Right kidney (tissue), 9 donors: ENCODE results near the gene COL24A1.

ENCODE experiments used
- DNase-seq: peaks from one replicate; pipeline ENCODE4 v3.0.0-alpha.2; 2016
- long read RNA-seq, 8 donors: transcript quantifications; one replicate each; lab custom pipeline, GENCODE V29; 2026

The COL24A1 gene
- long read RNA-seq, donor 1 = 0 reads
- long read RNA-seq, donor 2 = 0 reads
- long read RNA-seq, donor 3 = 0 reads
- long read RNA-seq, donor 4 = 0 reads
- long read RNA-seq, donor 5 = 0 reads
- long read RNA-seq, donor 6 = 0 reads
- long read RNA-seq, donor 7 = 0 reads
- long read RNA-seq, donor 8 = 0 reads

GRCh38 chr1:86156566-86157455, at the start of gene COL24A1:
Gene COL24A1, minus strand, starts transcription at chr1:86156772. Its CDS starts 376 bp downstream, at chr1:86156396.
- DNase-seq = peak; percentile 72

- no peak for DNase-seq
These were observed 49.2 kb upstream of the COL24A1 start for GRCh38 chr1:86205741-86206140.

- DNase-seq = no peak
These were observed 46.2 kb upstream of the COL24A1 start for GRCh38 chr1:86202552-86203340.

DNA sequence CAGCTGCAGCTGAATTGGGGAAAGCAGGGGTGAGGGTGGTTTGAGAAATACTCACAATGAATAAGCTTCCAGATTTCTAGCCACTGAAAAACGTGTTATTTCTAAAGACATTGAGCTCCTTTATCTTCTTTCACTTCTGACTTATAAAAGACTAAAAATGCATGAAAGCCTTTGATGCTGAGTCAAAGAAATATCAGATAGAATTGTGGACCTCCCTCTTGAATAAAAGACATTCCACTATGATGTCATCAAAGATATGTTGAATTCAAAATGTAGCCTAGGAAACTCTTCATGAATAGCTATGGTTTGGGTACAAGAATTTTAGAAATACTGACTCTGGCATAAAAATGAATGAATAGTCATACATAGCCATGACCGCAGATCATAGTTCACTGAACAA, 44.7 kb upstream of the COL24A1 start:
- no peak for DNase-seq

GRCh38 chr1:86200901-86201300, 44.3 kb upstream of the COL24A1 start:
- DNase-seq = no peak

DNA sequence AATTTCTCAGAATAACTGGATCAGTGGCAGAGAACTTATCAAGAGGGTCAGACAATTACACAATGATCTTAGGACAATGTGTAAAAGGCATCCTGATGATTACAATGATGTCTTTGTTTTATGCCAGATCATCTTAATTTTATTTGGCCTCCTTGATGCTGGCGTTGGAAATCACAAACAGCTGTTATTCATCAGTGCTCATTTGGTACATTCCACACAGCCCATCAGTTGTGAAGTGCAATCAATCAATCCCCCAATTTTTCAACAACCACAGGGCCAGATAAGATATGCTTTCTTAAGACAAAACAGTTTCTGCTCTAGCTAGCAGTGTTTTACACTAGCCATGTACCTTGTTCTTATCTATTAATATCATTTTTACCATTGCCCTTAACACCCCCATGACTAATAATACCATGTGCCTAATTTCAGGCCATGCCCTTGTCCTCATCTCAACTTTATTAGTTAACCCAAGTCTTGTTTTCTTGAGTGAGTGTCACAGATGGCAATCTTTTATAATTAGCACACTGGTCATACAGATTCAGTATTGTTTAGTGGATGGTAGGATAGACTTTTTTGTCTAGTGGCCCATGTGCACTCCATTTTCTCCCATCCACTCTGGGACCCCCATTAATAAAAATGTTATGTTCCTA, 40.8 kb upstream of the COL24A1 start:
- DNase-seq = no peak

GRCh38 chr1:86195281-86195680, 38.7 kb upstream of the COL24A1 start:
- DNase-seq = no peak

DNA sequence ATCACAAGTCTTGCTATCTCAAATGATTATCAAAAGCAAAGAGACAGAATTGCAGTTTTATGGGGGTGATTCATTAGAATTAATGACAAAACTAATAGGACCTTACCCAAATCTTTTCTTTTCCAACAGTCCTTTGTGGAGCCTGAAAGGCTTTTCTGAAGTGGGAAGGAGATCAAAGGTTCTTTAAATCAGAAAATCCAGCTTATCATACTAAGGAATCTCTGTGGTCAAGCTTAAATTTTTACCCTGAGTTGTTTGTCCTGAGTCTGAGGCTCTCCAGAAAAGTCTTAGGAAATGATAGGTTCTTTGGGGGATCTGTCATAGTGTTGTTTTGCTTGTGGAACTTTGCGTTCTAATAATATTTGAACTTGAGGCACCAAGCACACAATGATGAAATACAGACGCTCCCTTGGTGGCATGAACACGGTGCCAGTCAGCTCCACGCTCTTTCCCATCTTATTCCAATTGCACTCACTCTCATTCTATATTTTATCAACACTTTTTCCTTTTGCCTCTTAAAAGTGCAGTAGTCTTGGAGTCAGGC, 38.0 kb upstream of the COL24A1 start:
- no peak for DNase-seq

DNA sequence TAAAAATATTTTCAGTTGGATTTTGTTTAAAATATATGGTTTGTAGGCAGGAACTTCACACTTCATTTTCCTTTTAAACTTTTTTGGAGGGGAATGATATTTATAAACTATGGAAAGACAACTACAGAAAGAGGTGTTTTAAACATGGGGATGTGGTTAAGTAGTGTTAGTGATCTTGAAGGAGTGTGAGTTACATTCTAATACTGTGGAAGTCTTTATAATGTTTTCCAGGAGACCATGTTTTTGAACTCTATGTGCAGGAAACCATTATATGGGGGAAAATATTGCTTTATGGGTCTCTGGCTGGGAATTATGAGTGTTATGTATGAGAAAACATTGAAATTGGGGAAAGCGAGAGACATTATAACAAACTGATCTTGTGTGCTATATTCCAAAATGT, 35.8 kb upstream of the COL24A1 start:
- DNase-seq = no peak

- no peak for DNase-seq
These were observed 35.4 kb upstream of the COL24A1 start for GRCh38 chr1:86191958-86192357.

DNA sequence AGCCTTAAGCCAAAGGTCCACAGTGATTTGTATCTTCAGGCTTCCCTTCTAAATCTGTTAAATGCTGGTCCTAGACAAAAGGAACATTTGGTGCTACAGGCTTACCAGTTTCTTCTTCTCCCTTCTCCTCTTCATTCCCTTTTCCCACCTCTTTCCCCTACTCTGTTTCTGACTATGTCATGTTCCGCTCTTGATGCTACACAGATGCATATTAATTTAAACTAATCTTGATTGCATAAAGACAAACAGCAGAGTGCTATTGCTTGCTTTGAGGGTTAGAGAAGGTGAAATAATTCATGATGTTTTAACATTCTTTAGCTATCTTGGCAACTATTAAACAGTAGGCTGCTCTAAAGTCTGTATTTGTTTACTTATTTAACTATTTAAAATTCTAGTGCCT, 34.3 kb upstream of the COL24A1 start:
- no peak for DNase-seq

GRCh38 chr1:86184426-86184825, 27.9 kb upstream of the COL24A1 start:
- no peak for DNase-seq

- DNase-seq = no peak
These were observed 27.2 kb upstream of the COL24A1 start for GRCh38 chr1:86183810-86184209.

DNA sequence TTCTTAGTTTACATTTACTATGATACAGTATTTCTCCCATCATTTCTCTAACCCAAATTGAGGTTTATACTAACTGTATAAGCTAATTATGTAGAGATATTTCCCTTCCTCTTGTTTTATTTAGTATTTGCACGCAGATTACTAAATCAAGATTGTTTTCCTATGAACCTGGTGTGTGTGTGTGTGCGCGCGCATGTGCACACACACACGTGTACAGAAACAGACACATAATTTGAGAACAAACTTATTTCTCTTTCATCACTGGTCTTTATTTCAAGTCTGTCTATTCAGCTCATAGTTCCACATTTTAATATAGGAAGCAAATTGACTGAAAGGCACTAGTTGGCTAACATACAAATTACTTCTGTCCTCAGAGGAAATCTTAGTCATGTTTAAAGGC, 19.7 kb upstream of the COL24A1 start:
- no peak for DNase-seq

DNA sequence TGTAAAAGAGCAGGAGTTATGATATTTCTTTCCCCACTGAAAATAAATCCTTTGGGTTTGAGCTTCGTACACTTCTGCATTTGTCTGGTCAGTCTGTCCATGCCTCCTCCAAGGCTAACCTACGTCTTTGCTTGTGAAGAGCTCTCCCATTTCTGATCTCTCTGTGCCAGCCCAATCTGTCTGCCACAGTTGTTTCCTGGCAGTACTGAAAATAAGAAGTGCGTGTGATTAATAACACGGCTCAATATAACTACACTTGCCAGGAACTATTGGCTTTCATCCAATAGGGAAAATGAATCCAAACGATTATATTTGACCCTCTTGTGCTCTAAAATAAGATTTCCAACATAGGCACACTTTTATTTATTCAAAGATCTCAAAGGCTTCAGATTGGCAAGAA, 19.2 kb upstream of the COL24A1 start:
- no peak for DNase-seq

DNA sequence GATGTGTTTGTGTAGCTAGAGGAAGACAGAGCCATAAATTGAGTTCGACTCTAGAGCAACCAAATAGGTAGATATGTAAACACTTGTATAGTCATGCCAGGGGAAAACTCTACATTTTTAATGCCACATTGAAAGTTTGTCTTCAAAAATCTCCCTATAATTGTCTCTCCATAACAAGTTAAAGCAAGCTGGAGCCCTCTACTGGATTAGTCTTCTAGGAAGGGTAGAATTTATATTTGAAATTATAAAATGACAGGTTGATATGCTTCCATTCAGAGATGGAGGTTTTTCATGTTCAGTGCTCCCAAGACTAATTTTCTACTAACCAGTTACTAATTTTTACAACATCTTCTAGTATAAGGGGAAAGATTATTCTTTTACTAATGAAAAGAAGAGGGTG, 13.1 kb upstream of the COL24A1 start:
- no peak for DNase-seq

GRCh38 chr1:86159800-86160199, 3.2 kb upstream of the COL24A1 start:
- DNase-seq = no peak

DNA sequence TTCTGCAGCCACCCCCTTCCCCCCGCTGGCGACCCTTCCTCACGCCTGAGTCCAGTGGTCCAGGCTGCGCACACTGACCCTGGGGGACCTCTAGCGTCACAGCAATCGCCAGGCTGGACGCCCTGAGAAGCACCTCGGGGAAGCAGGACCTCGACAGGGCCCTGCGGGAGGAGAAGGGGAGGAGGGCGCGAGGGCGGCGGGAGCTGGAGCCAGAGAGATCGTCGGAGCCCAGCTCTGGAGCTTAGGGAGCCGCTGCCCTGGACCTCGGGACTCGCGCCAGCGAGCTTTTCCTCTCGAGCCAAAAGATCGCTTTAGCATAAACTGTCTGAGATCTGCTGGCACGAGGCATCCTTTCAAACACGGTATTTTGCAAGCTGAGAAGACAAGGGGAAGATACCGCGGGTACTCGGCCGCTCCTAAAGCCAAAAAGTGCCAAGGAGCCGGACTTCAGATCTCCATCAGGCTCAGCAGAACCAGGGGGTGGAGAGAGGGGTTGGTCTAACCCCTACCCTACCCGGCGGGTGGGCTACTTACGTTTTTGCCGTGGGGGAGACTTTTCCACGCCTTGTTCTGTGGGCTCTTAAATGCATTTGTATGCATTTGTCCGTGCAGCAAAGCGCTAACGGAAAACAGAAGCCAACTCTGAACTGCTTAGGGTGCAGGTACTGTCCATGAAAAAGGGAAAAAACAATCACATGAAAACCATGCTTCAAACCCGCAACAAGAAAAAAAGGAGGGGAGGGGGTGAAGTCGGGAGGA, 586 bp downstream of the COL24A1 start:
- peak; percentile 76 for DNase-seq

DNA sequence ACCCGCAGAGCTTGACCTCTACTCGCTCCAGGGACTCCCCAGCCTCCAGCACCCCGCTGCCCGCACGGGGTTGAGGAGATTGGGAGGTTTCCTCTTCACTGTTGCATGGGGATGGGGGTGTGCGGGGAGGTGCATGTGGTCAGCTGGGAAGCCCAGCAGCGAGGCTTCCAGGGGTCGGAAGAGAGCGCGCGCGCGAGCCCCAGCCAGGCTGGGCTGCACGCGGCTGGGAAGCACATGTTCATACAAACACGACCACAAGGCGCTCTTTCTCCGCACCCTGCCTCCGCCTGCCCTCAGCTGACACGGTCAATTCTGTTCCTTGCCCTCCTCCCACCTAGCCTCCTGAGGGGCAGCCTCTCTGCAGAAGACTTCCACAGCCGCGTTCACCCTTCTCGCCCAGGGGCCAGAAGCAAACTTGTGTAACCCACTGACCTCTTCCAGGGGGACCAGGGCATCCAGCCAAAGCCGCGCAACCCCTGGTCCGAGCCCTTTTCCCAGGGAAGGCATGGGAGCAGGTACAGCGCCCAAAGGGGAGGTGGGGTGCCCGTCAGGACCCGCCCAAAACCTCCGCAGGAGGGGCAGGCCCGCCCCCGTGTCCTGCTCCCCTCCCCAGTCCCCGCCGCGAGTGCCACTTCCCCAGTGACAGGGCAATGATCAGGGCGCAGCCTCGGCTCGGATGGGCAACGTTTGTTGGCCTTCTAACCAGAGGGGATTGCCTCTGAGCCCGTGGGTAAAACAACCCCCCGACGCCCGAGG, 1.3 kb downstream of the COL24A1 start:
- DNase-seq = peak; percentile 67

DNA sequence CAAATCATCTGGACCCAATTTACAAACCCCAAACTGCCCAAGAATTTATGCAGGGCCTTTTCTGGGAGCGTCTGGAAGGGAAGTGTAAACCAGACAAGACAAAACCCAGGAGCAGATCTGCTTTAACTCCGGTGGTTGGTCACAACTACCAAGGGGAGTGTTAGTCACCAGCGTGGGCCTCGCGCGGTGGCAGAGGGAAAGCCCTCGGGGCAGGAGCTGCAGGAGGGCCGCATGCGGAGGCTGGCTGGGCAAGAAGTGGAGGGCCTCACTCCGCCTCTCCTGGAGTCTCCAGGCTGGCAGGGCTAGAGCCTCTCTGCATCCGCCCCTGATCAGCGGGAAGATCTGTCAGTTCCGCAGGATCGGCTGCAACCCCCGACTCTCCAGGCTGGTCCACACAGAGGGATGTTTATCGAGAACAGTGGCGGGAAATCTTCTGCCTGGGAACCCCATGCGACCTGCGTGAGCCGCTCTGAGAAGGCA, 2.0 kb downstream of the COL24A1 start:
- no peak for DNase-seq

- DNase-seq = no peak
These were observed 2.7 kb downstream of the COL24A1 start for GRCh38 chr1:86153836-86154235.
